OCI-LY7 (cell line): Measurements from ENCODE around the gene PSMD1.

Experiments
- EZH2phosphoT487 ChIP-seq: fragments of 200-600 bp; sonication (generic); IDR thresholded peaks from 2 replicates; pipeline ENCODE4 v1.6.1; 2018; ENCODE audit warnings: low read depth, borderline replicate concordance, mild to moderate bottlenecking, mixed run types, antibody characterized with exemption, low read length, moderate library complexity, mixed read lengths
- TF ChIP-seq, protein P1 (sequence below): fragments of 200-600 bp; sonication (generic); conservative IDR thresholded peaks from 2 replicates; pipeline ENCODE4 v1.5.1; 2014; ENCODE audit warnings: mild to moderate bottlenecking, antibody characterized with exemption, low read length, moderate library complexity, mixed read lengths

DNA sequence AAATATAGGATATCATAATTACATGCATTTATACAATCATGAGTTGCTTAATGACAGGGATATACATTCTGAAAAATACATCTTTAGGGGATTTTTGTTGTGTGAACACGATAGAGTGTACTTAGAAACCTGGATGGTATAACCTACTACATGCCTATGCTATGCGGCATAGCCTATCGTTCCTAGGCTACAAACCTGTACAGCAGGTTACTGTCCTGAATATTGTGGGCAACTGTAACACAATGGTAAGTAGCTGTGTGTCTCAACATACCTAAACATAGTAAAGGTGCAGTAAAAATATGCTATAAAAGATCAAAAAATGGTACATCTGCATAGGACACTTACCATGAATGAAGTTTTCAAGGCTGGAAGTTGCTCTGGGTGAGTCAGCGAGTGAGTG is 12.9 kb upstream of the PSMD1 start:
- TF ChIP-seq, protein P1, sequence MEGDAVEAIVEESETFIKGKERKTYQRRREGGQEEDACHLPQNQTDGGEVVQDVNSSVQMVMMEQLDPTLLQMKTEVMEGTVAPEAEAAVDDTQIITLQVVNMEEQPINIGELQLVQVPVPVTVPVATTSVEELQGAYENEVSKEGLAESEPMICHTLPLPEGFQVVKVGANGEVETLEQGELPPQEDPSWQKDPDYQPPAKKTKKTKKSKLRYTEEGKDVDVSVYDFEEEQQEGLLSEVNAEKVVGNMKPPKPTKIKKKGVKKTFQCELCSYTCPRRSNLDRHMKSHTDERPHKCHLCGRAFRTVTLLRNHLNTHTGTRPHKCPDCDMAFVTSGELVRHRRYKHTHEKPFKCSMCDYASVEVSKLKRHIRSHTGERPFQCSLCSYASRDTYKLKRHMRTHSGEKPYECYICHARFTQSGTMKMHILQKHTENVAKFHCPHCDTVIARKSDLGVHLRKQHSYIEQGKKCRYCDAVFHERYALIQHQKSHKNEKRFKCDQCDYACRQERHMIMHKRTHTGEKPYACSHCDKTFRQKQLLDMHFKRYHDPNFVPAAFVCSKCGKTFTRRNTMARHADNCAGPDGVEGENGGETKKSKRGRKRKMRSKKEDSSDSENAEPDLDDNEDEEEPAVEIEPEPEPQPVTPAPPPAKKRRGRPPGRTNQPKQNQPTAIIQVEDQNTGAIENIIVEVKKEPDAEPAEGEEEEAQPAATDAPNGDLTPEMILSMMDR, result no peak
- TF ChIP-seq EZH2phosphoT487, result no peak
